Ishikawa (cell line): ENCODE measurements around the gene FST.

Experiments
- CEBPB ChIP-seq: IDR thresholded peaks from 2 replicates; pipeline ENCODE4 v1.6.1; 2012
- CREB1 ChIP-seq: IDR thresholded peaks from 2 replicates; pipeline ENCODE4 v1.6.1; 2012; ENCODE audit warnings: low read depth
- EGR1 ChIP-seq: IDR thresholded peaks from 2 replicates; pipeline ENCODE4 v1.6.1; 2012
- EP300 ChIP-seq: IDR thresholded peaks from 2 replicates; pipeline ENCODE4 v1.6.1; 2012; ENCODE audit warnings: borderline replicate concordance
- FOXM1 ChIP-seq: IDR thresholded peaks from 2 replicates; pipeline ENCODE4 v1.6.1; 2012; ENCODE audit warnings: low read depth, borderline replicate concordance
- MAX ChIP-seq: IDR thresholded peaks from 2 replicates; pipeline ENCODE4 v1.6.1; 2012
- NFIC ChIP-seq: IDR thresholded peaks from 2 replicates; pipeline ENCODE4 v1.6.1; 2012
- RAD21 ChIP-seq: IDR thresholded peaks from 2 replicates; pipeline ENCODE4 v1.6.1; 2012; ENCODE audit warnings: low read depth
- REST ChIP-seq: IDR thresholded peaks from 2 replicates; pipeline ENCODE4 v1.6.1; 2012; ENCODE audit warnings: low read depth, mild to moderate bottlenecking
- TAF1 ChIP-seq: IDR thresholded peaks from 2 replicates; pipeline ENCODE4 v1.6.1; 2012; ENCODE audit warnings: low read depth, mild to moderate bottlenecking
- TCF12 ChIP-seq: IDR thresholded peaks from 2 replicates; pipeline ENCODE4 v1.6.1; 2012; ENCODE audit warnings: low read depth
- TEAD4 ChIP-seq: IDR thresholded peaks from 2 replicates; pipeline ENCODE4 v1.6.1; 2012
- USF1 ChIP-seq: IDR thresholded peaks from 2 replicates; pipeline ENCODE4 v1.6.1; 2012
- YY1 ChIP-seq: IDR thresholded peaks from 2 replicates; pipeline ENCODE4 v1.6.1; 2012; ENCODE audit warnings: low read depth
- ZBTB7A ChIP-seq: IDR thresholded peaks from 2 replicates; pipeline ENCODE4 v1.6.1; 2012; ENCODE audit warnings: low read depth

Gene FST

GRCh38 chr5:53473633-53474032 lies 6.8 kb upstream of the FST start:
- TF ChIP-seq CEBPB, result no peak
- no peak for TF ChIP-seq RAD21
- no peak for TF ChIP-seq CREB1
- TF ChIP-seq NFIC, result no peak
- TF ChIP-seq ZBTB7A, result no peak
- TF ChIP-seq MAX, result no peak
- no peak for TF ChIP-seq TAF1
- TF ChIP-seq EGR1, result no peak
- no peak for TF ChIP-seq YY1
- no peak for TF ChIP-seq REST
- no peak for TF ChIP-seq USF1
- no peak for TF ChIP-seq TCF12
- TF ChIP-seq TEAD4, result no peak
- no peak for TF ChIP-seq FOXM1
- TF ChIP-seq EP300, result no peak

- no peak for TF ChIP-seq YY1
- no peak for TF ChIP-seq REST
Measured at GRCh38 chr5:53475320-53475719, 5.1 kb upstream of the FST start.

- TF ChIP-seq CEBPB (no peak), EP300 (no peak), REST (no peak), TAF1 (no peak), ZBTB7A (no peak), YY1 (no peak), NFIC (no peak), RAD21 (no peak), MAX (no peak), CREB1 (no peak), TCF12 (no peak), EGR1 (no peak), FOXM1 (no peak), USF1 (no peak), TEAD4 (no peak)
Measured at GRCh38 chr5:53476019-53476418, 4.4 kb upstream of the FST start.

- TF ChIP-seq REST, result no peak
- no peak for TF ChIP-seq CREB1
- no peak for TF ChIP-seq TAF1
- TF ChIP-seq TEAD4, result no peak
- no peak for TF ChIP-seq USF1
- TF ChIP-seq CEBPB, result no peak
- no peak for TF ChIP-seq TCF12
- no peak for TF ChIP-seq RAD21
- TF ChIP-seq FOXM1, result no peak
- no peak for TF ChIP-seq MAX
- no peak for TF ChIP-seq EGR1
- TF ChIP-seq ZBTB7A, result no peak
- TF ChIP-seq NFIC, result no peak
- no peak for TF ChIP-seq EP300
- TF ChIP-seq YY1, result no peak
Measured at GRCh38 chr5:53476531-53477480, 3.6 kb upstream of the FST start.
